ENCODE results near the gene PPA1.

PPA1 gene

DNA sequence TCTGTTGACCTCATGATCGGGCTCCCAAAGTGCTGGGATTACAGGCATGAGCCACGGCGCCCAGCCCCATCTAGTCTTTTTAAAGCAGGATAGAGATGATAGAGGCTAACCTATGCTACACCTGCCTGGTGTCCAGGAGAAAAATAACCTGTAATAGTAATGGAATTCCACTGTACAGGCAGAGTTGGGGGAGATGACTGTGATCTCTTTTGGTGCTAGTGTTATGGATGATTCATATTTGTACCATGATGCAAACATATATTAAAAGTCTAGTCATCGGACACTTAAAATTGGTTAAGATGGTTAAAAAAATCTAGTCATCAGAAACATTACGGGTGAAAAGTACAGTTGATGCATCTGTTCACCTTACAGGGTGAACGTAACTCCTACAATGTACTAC is 56.8 kb downstream of the PPA1 start:
- TF ChIP-seq, protein P1, sequence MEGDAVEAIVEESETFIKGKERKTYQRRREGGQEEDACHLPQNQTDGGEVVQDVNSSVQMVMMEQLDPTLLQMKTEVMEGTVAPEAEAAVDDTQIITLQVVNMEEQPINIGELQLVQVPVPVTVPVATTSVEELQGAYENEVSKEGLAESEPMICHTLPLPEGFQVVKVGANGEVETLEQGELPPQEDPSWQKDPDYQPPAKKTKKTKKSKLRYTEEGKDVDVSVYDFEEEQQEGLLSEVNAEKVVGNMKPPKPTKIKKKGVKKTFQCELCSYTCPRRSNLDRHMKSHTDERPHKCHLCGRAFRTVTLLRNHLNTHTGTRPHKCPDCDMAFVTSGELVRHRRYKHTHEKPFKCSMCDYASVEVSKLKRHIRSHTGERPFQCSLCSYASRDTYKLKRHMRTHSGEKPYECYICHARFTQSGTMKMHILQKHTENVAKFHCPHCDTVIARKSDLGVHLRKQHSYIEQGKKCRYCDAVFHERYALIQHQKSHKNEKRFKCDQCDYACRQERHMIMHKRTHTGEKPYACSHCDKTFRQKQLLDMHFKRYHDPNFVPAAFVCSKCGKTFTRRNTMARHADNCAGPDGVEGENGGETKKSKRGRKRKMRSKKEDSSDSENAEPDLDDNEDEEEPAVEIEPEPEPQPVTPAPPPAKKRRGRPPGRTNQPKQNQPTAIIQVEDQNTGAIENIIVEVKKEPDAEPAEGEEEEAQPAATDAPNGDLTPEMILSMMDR (IDR thresholded peaks at IDR 0.05; ENCODE audit: control extremely low read depth, extremely low read depth, low read depth, missing control alignments): no peak
- POLR2A ChIA-PET: no interaction called here
- DNase-seq (ENCODE audit: extremely low spot score): no peak
- CTCF ChIA-PET: interaction anchor here (3.6 kb wide), 1 partner anchor 23 kb away, joined by 12 read pairs; no protein-coding TSS in a partner anchor

DNA sequence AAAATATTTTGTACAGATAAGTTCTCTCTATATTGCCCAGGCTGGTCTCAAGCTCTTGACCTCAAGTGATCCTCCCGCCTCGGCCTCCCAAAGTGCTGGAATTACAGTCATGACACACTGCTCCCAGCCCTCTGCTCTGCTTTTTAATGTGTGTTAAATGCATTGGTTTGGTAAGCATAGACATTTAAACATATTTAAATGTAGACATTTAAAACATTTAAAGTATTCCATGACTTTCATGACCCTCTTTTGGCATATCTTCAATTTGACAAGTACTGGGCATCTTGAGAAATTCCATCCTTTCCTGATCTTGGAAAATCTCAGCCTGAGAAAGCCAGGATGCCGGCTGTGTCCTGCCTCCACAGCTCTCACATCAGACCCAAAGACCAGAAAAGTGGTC is 57.7 kb downstream of the PPA1 start:
- no peak for DNase-seq (ENCODE audit: extremely low spot score)
- CTCF ChIA-PET: interaction anchor here (0.7 to 3.6 kb wide), 3 partner anchors 16 to 171 kb away, joined by 3 to 12 read pairs (median 3); no protein-coding TSS in a partner anchor
- TF ChIP-seq, protein P1 (IDR thresholded peaks at IDR 0.05; ENCODE audit: control extremely low read depth, extremely low read depth, low read depth, missing control alignments): no peak
- POLR2A ChIA-PET: interaction anchor here (0.6 to 0.7 kb wide), 3 partner anchors 8 to 1644 kb away, joined by 3 to 5 read pairs (median 3); partner anchors contain the start of gene TYSND1

DNA sequence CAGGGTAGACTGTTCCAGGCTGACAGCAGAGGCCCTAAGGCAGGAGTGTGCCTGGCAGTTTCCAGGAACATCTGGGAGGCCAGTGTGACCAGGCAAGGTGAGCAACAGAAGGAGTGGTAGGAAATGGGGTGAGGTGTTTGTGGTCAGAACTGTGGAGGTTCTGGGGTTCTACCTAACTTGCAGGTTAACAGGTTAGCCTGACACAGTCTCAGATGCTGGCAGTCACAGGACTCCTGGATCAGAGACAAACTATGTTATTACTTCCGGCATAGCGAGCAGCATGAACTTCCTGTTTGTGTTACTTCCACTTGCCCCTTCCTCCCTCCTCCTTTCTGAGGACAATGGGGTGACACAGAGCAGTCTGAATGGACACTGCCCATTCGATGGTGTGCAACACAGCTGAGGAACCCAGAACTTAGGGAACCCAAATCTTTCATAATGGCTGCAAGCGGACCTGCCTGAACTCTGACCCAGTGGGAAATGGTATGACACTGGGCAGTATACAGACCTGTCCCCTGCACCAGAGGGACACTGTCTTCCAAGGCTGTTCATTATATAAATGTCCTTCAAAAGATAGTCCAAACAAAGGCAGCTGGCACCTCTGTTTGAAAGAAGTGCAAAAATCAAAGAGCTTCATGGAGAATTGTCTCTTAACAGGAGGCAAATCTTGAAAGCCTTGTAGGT is 59.0 kb downstream of the PPA1 start:
- DNase-seq (ENCODE audit: extremely low spot score): no peak
- TF ChIP-seq, protein P1 (IDR thresholded peaks at IDR 0.05; ENCODE audit: control extremely low read depth, extremely low read depth, low read depth, missing control alignments): no peak
- ChIA-PET POLR2A (no interaction called here), CTCF (interaction anchor here (1.0 to 1.7 kb wide), 3 partner anchors 27 to 172 kb away, joined by 3 read pairs; partner anchors contain the start of gene TYSND1)

DNA sequence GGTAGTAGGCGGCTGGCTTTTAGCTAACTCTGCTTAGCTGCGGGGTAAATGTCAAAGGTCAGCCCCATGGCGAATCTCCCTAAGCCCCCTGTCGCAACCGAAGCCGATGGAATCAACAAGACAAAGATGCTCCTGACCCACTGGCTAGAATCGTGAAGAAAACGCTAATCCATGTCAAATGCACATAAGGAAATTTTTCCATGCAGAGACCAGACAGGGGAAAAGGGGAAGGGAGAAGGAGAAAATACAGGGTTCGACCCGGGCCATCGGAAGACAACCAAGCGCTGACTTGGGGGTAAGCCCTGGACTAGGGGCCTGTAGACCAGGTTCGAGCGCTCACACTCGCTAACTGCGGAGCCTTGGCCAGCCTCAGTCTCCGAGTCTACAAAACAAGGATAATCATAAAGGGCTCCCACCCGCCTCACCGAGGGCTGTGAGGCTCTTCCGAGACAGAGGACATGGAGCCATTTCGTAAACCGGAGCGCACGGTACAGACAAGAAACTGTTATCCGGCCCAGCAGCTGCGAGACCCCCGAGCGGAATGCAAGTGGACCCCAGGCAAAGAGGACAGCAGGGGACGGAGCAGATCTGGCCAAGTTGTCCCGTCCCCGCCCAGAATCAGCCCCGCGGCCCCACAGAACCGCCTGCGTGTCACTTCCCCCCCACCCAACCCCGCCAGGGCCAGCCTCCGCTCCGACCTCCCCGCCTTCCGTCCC is 63.4 kb downstream of the PPA1 start:
- POLR2A ChIA-PET: interaction anchor here (0.7 to 2.2 kb wide), 4 partner anchors 16 to 234 kb away, joined by 3 to 15 read pairs (median 4); partner anchors contain the start of genes EIF4EBP2, PPA1 and TYSND1

DNA sequence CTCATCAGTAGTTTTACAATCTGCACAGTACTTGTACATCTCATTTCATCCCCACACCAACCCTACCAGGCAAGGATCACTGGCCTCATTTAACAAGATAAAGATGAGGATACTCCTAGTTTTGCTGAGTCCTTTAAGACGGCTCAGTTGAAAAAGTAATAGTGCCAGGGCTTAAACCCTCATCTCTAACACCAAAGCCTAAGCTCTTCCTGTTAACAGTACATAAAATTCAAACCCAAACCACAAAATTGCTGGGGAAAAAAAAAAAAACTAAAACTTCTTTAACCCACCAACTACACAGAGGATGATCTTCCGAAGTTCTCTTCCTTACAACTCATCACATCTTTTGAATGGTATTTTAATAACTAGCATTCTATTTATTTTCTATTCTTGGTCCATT is 64.2 kb downstream of the PPA1 start:
- TF ChIP-seq, protein P1 (IDR thresholded peaks at IDR 0.05; ENCODE audit: control extremely low read depth, extremely low read depth, low read depth, missing control alignments): no peak
- POLR2A ChIA-PET: interaction anchor here (0.7 kb wide), 1 partner anchor 1682 kb away, joined by 5 read pairs; no protein-coding TSS in a partner anchor
- CTCF ChIA-PET: interaction anchor here (1.2 to 5.0 kb wide), 4 partner anchors 10 to 22 kb away, joined by 4 to 44 read pairs (median 6); partner anchors contain the start of gene TYSND1
- no peak for DNase-seq (ENCODE audit: extremely low spot score)

More for the DNA sequence above, 63.4 kb downstream of the PPA1 start:
- CTCF ChIA-PET: interaction anchor here (1.4 to 5.0 kb wide), 5 partner anchors 9 to 52 kb away, joined by 4 to 44 read pairs (median 7); partner anchors contain the start of gene TYSND1
- TF ChIP-seq, protein P1 (IDR thresholded peaks at IDR 0.05; ENCODE audit: control extremely low read depth, extremely low read depth, low read depth, missing control alignments): no peak
- DNase-seq (ENCODE audit: extremely low spot score): no peak

DNA sequence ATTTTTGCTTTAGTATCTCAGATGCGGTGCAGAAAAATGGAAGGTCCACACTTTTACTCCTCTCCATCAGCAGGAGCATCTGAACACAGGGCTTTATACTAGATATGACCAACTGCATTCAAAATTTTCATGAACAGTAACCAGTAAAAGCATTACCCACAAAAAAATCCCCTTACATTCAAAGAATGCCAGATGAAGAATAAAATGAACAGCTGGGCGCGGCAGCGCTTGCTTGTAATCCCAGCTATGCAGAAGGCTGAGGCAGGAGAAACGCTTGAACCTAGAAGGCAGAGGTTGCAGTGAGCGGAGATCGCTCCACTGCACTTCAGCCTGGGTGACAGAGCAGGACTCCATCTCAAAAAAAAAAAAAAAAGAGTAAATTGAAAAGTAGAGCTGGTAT is 66.0 kb downstream of the PPA1 start:
- no peak for DNase-seq (ENCODE audit: extremely low spot score)
- POLR2A ChIA-PET: interaction anchor here (0.6 to 1.8 kb wide), 5 partner anchors 8 to 1079 kb away, joined by 3 to 7 read pairs (median 4); partner anchors contain the start of genes SRGN and TYSND1
- TF ChIP-seq, protein P1 (IDR thresholded peaks at IDR 0.05; ENCODE audit: control extremely low read depth, extremely low read depth, low read depth, missing control alignments): no peak
- CTCF ChIA-PET: interaction anchor here (0.8 to 5.0 kb wide), 8 partner anchors 10 to 188 kb away, joined by 3 to 44 read pairs (median 4); partner anchors contain the start of gene TYSND1

Data from GM10248 (cell line).